Renal cortical epithelial cell (primary cell): Measurements from ENCODE around the gene NGLY1. TPM values are rescaled to one million over a fixed set of nuclear protein-coding genes. Genes with fewer than 3 reads are reported as not detected.

Experiments used
- DNase-seq: peaks from one replicate; pipeline ENCODE4 v3.0.0-alpha.2; 2011; ENCODE audit warnings: low read depth
- total RNA-seq: library from RNA; depleted of rRNA; stranded (reverse); fragments of >200 nt; gene quantifications from 2 replicates; pipeline ENCODE4 v1.2.3, GENCODE V29; 2014

The NGLY1 gene
- total RNA-seq, 1 donor from 2014 or later, result 42.7 TPM

DNA sequence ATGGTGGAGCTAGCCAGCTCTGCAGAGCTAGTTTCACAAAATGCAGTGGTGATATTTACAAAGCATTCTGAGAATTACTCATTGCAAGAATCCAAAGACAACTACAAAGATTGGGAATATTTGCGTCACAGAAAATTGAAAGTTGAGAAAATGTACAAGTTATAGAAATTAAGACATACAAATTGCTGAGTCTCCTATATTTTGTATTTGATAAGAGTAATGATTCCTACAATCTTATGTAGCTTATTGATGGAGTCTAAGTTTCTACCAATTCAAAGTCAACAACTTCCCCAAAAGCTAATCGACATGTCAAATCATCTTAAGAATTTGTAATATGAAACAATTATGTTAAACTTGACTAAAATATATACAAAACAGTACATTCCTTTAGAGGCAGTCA is 72.2 kb downstream of the NGLY1 start:
- no peak for DNase-seq

DNA sequence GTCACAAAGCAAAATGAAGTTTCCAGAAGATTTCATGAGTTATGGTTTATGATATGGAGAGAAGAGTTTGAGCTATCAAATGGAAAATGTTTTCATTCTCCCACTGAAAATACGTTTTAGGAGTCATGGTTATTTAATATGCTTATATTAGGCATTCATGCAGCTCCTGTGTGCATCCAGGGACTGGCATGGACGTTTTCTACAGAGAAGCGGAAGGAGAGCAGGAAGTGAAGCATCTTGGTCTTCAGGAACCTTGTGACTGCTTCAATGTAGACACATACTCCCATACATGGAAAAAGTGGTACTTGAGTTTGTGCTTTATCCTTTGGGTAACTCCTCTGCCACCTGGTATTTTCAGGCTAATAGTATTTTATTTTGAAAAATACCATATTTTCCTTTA is 75.2 kb downstream of the NGLY1 start:
- no peak for DNase-seq

DNA sequence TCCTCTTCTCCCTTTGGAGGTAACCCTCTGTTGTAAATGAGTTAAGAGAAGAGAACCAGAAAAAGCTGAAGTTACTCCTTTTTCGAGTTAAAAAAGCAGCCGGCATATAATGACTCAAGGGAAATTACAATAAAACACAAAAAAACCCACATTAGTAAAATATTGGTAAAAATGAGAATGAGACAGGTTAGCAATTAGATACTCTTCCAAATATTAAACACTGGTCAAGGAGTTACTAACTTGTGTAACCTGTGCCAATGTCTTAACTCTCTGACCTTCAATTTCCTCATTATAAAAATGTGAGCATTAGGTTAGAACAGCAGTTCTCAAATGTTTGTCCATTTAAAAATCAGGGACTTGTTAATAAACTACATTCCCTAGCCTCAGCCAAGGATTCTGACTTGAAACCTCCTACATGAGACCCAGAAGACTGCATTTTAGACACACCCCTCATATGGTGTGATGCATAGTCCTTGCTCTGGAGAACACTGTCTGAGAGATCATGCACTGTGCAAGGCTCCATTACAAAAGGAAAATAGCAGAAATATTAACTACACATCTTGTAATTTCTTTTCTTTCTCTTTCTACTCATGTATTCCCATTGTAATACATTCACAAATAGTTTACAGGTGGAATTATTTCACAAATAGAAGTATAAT is 75.8 kb downstream of the NGLY1 start:
- no peak for DNase-seq

DNA sequence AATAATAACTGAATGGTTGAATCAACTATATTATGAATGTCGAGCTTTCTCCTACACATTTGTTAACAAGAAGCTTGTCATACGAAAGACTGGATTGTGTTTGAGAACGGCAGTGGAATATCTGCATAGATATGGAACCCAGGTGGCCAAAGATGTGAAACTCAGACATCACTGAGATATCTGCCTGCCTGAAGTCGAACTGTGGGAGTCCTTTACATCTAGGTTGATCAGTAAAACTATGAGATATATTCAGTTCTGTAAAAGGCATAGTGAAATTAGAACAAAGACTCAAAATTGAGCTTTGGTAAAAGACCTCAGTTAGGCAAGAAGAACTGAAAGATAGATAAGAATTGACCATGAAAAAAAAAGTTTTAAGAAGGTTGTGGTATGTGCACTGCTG is 77.0 kb downstream of the NGLY1 start:
- DNase-seq, result no peak

DNA sequence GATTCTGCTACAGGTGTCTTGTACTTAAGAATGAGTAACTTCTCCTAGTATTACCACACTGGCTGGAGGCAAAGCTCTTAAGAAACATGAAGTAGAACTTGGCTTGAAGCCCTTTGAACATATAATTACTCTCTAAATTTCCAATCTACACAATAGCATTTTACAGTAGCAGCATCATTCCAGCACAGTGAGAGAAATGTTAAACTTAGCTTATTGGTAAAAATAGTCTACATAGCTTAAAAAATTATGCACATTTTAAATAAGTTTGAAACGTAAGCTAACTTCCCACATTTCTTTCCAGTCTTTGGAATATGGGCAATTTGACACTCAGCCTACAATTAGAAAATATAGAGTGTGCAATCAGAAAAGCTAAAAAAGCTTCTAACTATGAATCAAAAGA is 85.7 kb downstream of the NGLY1 start:
- DNase-seq, result peak; percentile 16

DNA sequence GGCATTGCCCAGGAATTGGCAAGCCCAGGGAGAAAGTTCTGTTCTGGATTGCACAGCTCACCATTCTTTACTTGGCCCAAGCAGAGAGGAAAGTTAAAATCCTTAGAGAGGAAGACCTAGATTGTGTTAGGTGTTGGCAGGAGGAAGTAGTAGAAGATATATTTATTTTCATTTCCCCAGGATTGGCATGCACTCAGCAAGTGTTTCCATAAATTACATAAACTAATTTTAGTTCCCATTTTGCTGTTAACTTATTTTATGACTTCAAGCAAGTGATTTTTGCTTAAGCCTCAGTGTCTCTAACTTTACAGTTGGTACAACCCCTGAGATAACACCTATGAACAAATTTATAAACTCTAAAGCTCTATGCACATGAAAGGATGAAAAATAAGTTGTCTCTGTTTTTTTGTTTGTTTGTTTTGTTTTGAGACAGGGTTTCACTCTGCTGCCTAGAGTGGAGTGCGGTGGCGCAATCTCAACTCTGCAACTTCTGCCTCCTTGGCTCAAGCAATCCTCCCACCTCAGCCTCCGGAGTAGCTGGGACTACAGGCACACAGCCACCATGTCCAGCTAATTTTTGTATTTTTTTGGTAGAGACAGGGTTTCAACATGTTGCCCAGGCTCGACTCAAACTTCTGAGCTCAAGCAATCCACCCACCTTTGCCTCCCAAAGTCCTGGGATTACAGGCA is 87.4 kb downstream of the NGLY1 start:
- no peak for DNase-seq

DNA sequence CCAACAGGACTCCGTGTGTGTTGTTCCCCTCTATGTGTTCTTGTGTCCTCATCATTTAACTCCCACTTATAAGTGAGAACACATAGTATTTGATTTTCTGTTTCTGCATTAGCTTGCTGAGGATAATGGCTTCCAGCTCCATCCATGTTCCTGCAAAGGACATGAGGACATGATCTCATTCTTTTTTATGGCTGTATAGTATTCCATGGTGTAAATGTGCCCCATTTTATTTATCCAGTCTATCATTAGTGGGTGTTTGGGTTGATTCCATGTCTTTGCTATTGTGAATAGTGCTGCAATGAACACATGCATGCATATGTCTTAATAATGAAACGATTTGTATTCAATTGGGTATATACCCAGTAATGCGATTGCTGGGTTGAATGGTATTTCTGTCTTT is 90.0 kb downstream of the NGLY1 start:
- DNase-seq, result no peak

DNA sequence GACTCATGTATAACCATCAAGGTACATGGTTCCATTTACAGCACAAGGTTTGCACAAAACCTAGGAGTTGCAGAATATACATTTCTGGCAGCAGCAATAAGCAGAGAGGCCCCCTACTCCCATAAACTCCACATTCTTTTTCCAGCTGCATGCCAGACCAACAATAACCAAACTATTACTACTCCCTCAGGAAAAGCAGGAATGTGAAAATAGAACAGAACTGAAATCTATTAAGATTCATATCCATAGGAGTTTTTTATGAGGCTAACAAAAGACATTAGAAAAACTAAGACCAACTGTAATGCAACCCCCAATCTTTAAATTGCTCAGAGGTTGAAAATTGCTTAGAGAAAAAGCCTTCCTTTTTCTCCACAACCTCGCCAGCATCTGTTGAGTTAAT is 90.9 kb downstream of the NGLY1 start:
- DNase-seq, result no peak

DNA sequence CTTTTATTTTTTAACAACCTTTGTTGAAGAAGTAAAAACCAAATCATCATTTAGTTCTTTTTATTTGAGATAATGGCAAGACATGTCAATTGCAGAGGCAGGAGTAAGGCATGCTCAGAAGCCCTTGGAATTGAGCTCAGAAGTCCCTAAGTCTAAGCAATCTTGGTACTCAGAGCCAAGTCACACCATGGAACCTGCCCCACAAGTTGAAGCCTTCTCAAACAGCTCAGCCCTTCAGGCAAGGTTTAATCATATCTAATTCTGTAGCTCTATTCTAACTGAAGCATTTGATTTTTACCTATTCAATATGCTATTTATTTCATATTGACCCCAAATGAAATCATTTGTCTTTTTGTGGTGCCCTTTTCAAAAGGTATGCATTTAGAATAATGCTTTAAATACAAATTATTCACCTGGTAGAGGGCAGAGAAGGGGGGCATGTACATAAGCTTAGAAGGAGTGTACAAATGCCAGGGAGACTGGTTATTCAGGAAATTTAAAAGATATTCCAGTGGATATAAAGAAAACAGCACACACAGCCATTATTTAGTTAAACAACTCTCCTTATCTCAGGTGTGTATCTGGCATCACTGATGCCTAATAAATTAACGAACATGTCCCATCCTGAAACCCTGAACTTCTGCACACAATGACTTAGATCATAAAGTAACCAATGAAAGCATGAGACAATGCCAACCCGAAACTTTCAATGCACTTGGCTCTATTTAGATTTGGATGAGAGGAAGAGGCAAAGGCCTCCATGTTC is 92.3 kb downstream of the NGLY1 start:
- no peak for DNase-seq

DNA sequence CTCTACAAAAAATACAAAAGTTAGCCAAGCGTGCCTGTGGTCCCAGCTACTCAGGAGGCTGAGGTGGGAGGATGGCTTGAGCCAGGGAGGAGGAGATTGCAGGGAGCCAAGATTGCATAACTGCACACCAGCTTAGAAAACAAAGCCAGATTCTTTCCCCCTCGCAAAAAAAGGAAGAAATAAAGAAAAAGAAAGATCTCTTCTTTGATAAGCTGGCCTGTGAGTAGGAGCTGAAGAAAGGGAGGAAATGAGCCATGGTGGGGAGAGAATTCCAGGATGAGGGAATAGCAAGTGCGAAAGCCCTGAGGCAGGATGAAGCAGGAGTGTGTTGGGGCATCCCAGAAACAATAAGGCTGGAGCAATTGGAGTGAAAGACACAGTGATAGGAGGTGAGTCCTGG is 94.0 kb downstream of the NGLY1 start:
- no peak for DNase-seq

DNA sequence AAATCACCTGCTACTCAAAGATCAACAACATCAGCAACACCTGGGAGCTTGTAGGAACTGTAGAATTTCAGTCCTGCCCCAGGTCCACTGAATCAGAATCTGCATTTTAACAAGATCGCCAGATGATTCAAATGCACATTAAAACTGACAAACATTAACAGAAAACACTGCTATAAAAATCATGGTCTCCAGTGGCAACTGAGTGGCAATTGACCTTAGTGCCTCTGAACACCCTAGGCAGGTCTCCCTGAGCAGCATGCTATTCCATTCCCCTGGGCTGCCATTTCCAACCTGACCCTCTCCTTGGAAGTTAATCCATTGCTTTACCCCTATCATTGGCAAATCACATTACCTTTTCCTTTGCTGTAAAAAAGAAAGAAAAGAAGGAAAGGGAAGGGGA is 95.5 kb downstream of the NGLY1 start:
- peak; percentile 75 for DNase-seq

DNA sequence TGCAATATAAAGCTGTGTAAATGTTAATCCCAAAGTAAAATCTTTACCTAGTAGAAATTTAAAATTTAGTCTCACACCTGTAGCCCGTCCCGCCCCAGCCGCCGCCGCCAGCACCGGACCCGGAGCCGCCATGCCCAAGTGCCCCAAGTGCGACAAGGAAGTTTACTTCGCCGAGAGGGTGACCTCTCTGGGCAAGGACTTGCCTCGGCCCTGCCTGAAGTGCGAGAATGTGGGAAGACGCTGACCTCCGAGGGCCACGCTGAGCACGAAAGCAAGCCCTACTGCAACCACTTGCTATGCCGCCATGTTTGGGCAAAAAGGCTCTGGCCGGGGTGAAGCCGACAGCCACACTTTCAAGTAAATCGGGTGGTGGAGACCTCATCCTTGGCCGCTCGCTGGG is 96.5 kb downstream of the NGLY1 start:
- DNase-seq, result no peak

DNA sequence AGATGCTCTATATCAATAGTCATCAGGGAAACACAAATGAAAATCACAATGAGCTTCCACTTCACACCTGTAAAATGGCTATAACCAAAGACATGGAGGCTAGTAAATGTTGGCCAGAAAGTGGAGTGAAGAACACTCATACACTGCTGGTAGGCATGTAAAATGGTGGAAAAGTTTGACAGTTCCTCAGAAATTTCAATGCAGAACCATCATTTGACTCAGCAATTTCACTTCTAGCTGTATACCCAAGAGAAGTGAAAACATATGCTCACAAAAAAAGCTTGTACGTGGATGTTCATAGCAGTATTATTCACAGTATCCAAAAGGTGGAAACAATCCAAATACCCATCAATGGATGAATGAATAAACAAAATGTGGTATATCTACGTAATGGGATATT is 99.4 kb downstream of the NGLY1 start:
- no peak for DNase-seq

DNA sequence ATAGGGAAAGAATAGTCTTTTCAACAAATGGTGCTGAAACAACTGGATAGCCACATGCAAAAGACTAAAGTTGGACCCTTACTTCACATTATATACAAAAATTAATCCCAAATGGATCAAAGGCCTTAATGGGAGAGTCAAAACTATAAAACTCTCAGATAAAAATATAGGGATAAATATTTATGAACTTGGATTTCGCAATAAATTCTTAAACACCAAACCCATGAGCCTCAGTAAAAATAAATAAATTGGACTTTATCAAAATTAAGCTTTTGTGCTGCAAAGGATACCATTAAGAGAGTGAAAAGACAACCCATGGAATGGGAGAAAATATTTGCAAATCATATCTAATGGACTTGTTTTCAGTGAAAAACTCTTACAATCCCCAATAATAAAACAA is 99.8 kb downstream of the NGLY1 start:
- DNase-seq, result no peak

DNA sequence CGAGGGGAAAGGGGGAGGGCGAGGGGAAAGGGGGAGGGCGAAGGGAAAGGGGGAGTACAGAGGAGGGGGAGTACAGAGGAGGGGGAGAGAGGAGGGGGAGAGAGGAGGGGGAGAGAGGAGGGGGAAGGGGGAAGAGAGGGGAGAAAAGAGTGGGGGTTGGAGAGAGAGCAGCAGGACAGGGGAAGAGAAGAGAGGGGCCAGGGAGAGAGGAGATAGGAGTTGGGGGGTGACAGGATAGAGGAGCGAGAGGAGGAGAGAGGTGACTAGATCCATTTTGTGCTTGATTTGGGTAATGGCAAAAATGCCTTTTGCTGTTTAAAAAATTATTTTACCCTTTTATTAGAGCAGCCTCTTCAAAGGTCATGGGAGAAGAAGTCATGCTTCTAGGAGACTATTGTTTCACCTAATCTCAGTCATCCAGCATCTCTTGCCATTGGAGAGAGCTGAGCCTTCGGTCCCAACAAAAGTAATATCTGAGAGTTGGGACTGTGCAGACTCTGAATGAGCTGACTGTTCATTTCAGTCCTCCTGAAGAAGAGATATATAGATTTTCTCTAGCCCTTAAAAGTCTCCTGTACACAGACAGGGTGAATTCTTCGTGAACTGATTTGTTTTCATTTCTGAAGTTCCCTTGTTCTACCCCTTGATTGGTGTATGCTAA is 103.5 kb downstream of the NGLY1 start:
- DNase-seq, result no peak

DNA sequence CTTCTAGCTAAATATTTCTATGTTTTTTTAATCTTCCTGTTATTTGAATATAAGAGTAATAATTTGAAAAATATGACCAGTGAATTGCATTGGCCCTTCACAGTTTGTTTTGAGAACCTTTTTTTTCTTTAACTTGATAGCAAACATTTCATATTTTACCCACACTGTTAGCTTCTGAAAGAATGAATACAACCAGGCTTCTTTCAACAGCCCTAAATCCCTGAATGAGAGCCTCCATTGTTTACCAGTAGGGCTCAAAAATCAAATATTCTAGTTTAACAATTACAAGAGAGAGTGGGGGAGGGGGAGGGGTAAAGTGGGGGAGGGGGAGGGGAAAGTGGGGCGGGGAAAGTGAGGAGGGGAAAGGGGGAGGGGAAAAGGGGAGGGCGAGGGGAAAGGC is 104.1 kb downstream of the NGLY1 start:
- DNase-seq, result no peak

DNA sequence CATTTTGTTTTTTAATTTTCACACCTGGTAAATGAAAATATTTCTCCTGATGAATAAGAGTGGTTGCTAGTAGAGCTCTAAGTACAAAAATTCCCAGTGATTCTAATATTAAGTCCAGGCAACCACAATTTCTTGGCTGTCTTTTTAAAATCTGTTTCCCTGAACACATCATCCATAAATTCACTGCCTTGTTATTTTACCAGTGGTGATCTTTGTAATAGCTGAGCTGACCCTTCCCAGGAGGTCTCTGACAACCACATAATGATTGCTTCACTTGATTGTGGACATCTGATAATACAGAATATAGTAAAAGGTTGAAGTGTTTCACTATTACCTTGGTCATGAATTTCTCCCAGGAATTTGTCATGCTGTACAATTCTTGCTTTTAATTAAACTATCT is 104.7 kb downstream of the NGLY1 start:
- peak; percentile 67 for DNase-seq

DNA sequence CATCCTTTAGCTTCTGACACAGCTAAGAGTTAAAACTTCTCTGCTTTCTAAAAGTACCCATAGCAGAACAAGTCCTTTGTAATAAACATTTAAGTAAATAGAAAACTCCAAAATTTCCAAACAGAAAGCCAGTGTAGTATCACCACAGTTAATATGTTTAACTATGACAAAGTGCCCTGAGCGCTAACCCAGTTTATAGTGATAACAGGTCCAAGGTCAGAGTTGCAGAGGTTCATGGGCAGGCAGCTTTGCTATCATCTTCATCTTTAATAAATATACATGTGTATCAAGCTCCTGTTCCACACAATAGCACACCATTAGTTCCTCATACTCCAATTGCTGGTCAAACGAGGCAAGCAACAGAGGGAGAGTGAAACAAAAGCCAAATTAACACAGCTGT is 106.1 kb downstream of the NGLY1 start:
- no peak for DNase-seq

DNA sequence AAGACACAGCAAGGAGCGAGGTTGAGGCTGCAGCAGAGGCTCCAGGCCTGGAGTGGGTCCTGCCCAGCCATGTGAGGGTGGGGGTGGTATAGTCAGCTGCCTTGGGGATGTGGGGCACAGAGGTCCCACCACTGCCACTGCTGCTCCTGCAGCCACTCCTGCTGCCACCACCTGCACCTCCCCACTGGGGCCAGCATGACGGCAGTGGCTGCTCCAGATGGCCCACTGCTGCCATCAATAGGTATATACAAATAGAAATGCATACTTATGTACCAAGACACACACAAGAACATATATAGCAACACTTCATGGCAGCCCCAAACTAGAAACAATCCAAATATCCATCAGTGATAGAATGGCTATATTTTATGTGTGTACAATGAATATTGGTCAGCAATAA is 108.6 kb downstream of the NGLY1 start:
- DNase-seq, result no peak

DNA sequence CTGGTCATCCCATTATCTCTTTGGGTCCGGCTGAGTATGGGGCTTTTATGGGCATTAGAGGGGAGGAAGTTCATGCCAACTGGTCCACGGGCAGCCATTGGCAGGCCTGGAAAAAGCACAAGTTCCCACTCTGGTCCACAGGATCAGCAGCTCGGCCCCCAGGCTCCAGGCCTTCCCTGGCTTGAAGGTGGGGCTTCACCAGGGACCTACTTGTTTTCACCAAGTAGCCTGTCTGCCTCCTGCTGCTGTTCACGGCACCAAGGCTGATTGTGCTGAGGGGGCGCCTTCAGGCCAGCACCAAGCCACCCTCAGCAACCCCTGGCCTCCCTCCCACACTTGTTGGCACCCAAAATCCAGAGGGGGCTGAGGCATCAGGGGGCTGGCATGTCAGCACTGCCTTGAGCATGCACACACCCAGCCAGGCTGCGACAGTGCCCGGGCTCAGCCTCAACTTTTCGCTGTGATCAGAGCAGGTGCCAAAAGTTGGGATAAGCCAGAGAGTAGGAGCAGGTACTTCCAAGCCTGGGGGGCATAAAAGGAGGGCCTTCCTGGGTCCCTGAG is 109.4 kb downstream of the NGLY1 start:
- DNase-seq, result no peak
